Nephron (organoid): ENCODE data around the gene AGAP1.

Experiments used
- H3K27ac Mint-ChIP-seq, 3 experiments: 2 replicates each; pipeline ENCODE4 v1.8.0; 2020; ENCODE audit warnings: mixed read lengths in 3 of 3, mild to moderate bottlenecking in 2 of 3, moderate library complexity in 1 of 3
- H3K27me3 Mint-ChIP-seq: 2 replicates; pipeline ENCODE4 v1.8.0; 2021; ENCODE audit warnings: low read depth, mild to moderate bottlenecking, moderate library complexity, mixed read lengths
- H3K36me3 Mint-ChIP-seq: 2 replicates; pipeline ENCODE4 v1.8.0; 2020; ENCODE audit warnings: low read depth, mixed read lengths
- H3K4me1 Mint-ChIP-seq: 2 replicates; pipeline ENCODE4 v1.8.0; 2020; ENCODE audit warnings: mixed read lengths
- H3K4me3 Mint-ChIP-seq, 3 experiments: 2 replicates each; pipeline ENCODE4 v1.8.0; 2020; ENCODE audit warnings: mild to moderate bottlenecking in 3 of 3, mixed read lengths in 3 of 3, moderate library complexity in 2 of 3
- H3K9me3 Mint-ChIP-seq: 2 replicates; pipeline ENCODE4 v1.8.0; 2020; ENCODE audit warnings: mixed read lengths
- CTCF ChIP-seq, 3 experiments: fragments of 200-600 bp; sonication (generic); IDR thresholded peaks; one replicate each; pipeline ENCODE4 v1.5.0; 2021; ENCODE audit warnings: antibody characterized with exemption in 3 of 3; ENCODE audit not compliant: unreplicated experiment in 3 of 3

AGAP1 gene

GRCh38 chr2:235860871-235861270, 367.0 kb downstream of the AGAP1 start:
- no peaks in the 10 kb centered on the region for H3K36me3 Mint-ChIP-seq
- H3K27ac Mint-ChIP-seq, result peak overlapping the region in 1 of 3 experiments; percentile 8
- H3K9me3 Mint-ChIP-seq, result no peaks in the 10 kb centered on the region
- H3K4me1 Mint-ChIP-seq, result no peaks in the 10 kb centered on the region
- no peak overlapping the region for H3K4me3 Mint-ChIP-seq
- H3K27me3 Mint-ChIP-seq, result peaks cover under 1% of the 10 kb centered on the region
- no peak for TF ChIP-seq CTCF (IDR thresholded peaks at IDR 0.05; ENCODE audit: unreplicated experiment in 3 of 3)

GRCh38 chr2:235861383-235861782, 367.5 kb downstream of the AGAP1 start:
- peaks cover 4% of the 10 kb centered on the region for H3K27me3 Mint-ChIP-seq
- H3K4me3 Mint-ChIP-seq, result no peak overlapping the region
- H3K4me1 Mint-ChIP-seq, result no peaks in the 10 kb centered on the region
- TF ChIP-seq CTCF (IDR thresholded peaks at IDR 0.05; ENCODE audit: unreplicated experiment in 3 of 3), result no peak
- peaks cover 3% of the 10 kb centered on the region for H3K36me3 Mint-ChIP-seq
- no peaks in the 10 kb centered on the region for H3K9me3 Mint-ChIP-seq
- no peak overlapping the region for H3K27ac Mint-ChIP-seq

GRCh38 chr2:235863414-235863813, 369.6 kb downstream of the AGAP1 start:
- Mint-ChIP-seq H3K9me3 (peaks cover 4% of the 10 kb centered on the region), H3K36me3 (peaks cover 12% of the 10 kb centered on the region), H3K4me1 (peaks cover 10% of the 10 kb centered on the region), H3K27ac (no peak overlapping the region), H3K27me3 (peaks cover 4% of the 10 kb centered on the region), H3K4me3 (no peak overlapping the region)
- no peak for TF ChIP-seq CTCF (IDR thresholded peaks at IDR 0.05; ENCODE audit: unreplicated experiment in 3 of 3)

GRCh38 chr2:235864302-235864701, 370.5 kb downstream of the AGAP1 start:
- Mint-ChIP-seq H3K27ac (no peak overlapping the region), H3K4me3 (no peak overlapping the region), H3K36me3 (peaks cover 20% of the 10 kb centered on the region), H3K4me1 (peaks cover 16% of the 10 kb centered on the region), H3K27me3 (peaks cover 4% of the 10 kb centered on the region), H3K9me3 (peaks cover 11% of the 10 kb centered on the region)
- no peak for TF ChIP-seq CTCF (IDR thresholded peaks at IDR 0.05; ENCODE audit: unreplicated experiment in 3 of 3)

- peaks cover 16% of the 10 kb centered on the region for H3K4me1 Mint-ChIP-seq
- H3K4me3 Mint-ChIP-seq, result peak overlapping the region in 1 of 3 experiments; percentile 16
- no peak for TF ChIP-seq CTCF (IDR thresholded peaks at IDR 0.05; ENCODE audit: unreplicated experiment in 3 of 3)
- no peak overlapping the region for H3K27ac Mint-ChIP-seq
- H3K36me3 Mint-ChIP-seq, result peaks cover 23% of the 10 kb centered on the region
- peaks cover 4% of the 10 kb centered on the region for H3K27me3 Mint-ChIP-seq
- H3K9me3 Mint-ChIP-seq, result peaks cover 11% of the 10 kb centered on the region
Observed at GRCh38 chr2:235864733-235865515, 371.1 kb downstream of the AGAP1 start.

GRCh38 chr2:235866373-235866772, 372.5 kb downstream of the AGAP1 start:
- H3K27ac Mint-ChIP-seq, result no peak overlapping the region
- no peak for TF ChIP-seq CTCF (IDR thresholded peaks at IDR 0.05; ENCODE audit: unreplicated experiment in 3 of 3)
- peaks cover 16% of the 10 kb centered on the region for H3K4me1 Mint-ChIP-seq
- H3K36me3 Mint-ChIP-seq, result peaks cover 36% of the 10 kb centered on the region
- no peak overlapping the region for H3K4me3 Mint-ChIP-seq
- peaks cover 17% of the 10 kb centered on the region for H3K9me3 Mint-ChIP-seq
- H3K27me3 Mint-ChIP-seq, result peaks cover 4% of the 10 kb centered on the region
